Loucy (cell line): ENCODE data around the gene STRIP2.

ENCODE experiments used
- CTCF ChIP-seq: fragments of 200-600 bp; sonication (generic); conservative IDR thresholded peaks from 2 replicates; pipeline ENCODE4 v1.5.1; 2014; ENCODE audit warnings: mild to moderate bottlenecking, antibody characterized with exemption, low read length
- EZH2phosphoT487 ChIP-seq: fragments of 200-600 bp; IDR thresholded peaks from 2 replicates; pipeline ENCODE4 v1.6.1; 2018; ENCODE audit warnings: antibody characterized with exemption, mild to moderate bottlenecking, moderate library complexity, borderline replicate concordance

GRCh38 chr7:129536323-129536722 lies 102.1 kb downstream of the STRIP2 start:
- TF ChIP-seq CTCF: no peak
- TF ChIP-seq EZH2phosphoT487: no peak
